Mononuclear cell (primary cell): ENCODE measurements around the gene HACD3. TPM values are rescaled to one million over a fixed set of nuclear protein-coding genes. Genes with fewer than 3 reads are reported as not detected.
"Not testable (repeated sequence)": the region's sequence is repeated elsewhere in the genome, so short reads cannot be mapped to it uniquely, and the experiment has no call there.

Experiments
- H3K27me3 ChIP-seq: 2 replicates; pipeline ENCODE4 v1.6.0; 2011; ENCODE audit warnings: low read length, control low read depth; ENCODE audit not compliant: insufficient read depth
- H3K4me1 ChIP-seq: 2 replicates; pipeline ENCODE4 v1.5.1; 2011; ENCODE audit warnings: mild to moderate bottlenecking, low read length, control low read depth; ENCODE audit not compliant: insufficient read depth
- H3K4me3 ChIP-seq: 2 replicates; pipeline ENCODE4 v1.5.1; 2011; ENCODE audit warnings: mild to moderate bottlenecking, low read length, moderate library complexity
- H3K9me3 ChIP-seq: 2 replicates; pipeline ENCODE4 v1.5.1; 2011; ENCODE audit warnings: low read depth, mild to moderate bottlenecking, control low read depth, low read length
- total RNA-seq: library from RNA; depleted of rRNA; stranded (reverse); fragments of >200 nt; gene quantifications from one replicate; pipeline ENCODE4 v1.2.3, GENCODE V29; 2012

Gene HACD3
- total RNA-seq, 1 donor: 13.9 TPM

- Histone ChIP-seq H3K4me3 (no peak overlapping the region), H3K9me3 (no peaks in the 10 kb centered on the region)
These were observed 2.4 kb downstream of the HACD3 start for GRCh38 chr15:65532738-65533051.

GRCh38 chr15:65533057-65533756 is 2.9 kb downstream of the HACD3 start:
- Histone ChIP-seq H3K9me3 (no peaks in the 10 kb centered on the region), H3K27me3 (no peaks in the 10 kb centered on the region), H3K4me1 (peaks cover 14% of the 10 kb centered on the region), H3K4me3 (no peak overlapping the region)

More at GRCh38 chr15:65532738-65533051, 2.4 kb downstream of the HACD3 start:
- Histone ChIP-seq H3K27me3 (no peaks in the 10 kb centered on the region), H3K4me1 (peaks cover 14% of the 10 kb centered on the region)

- H3K27me3 ChIP-seq: no peaks in the 10 kb centered on the region
- H3K4me1 ChIP-seq: peaks cover 9% of the 10 kb centered on the region
- H3K4me3 ChIP-seq: no peak overlapping the region
- H3K9me3 ChIP-seq: no peaks in the 10 kb centered on the region
These were observed 4.9 kb downstream of the HACD3 start for GRCh38 chr15:65535192-65535591.

GRCh38 chr15:65540314-65540713 is 10.1 kb downstream of the HACD3 start:
- Histone ChIP-seq H3K9me3 (no peaks in the 10 kb centered on the region), H3K4me1 (no peaks in the 10 kb centered on the region), H3K4me3 (no peak overlapping the region), H3K27me3 (no peaks in the 10 kb centered on the region)

- Histone ChIP-seq H3K9me3 (no peaks in the 10 kb centered on the region), H3K4me1 (no peaks in the 10 kb centered on the region), H3K4me3 (no peak overlapping the region), H3K27me3 (no peaks in the 10 kb centered on the region)
These were observed 11.1 kb downstream of the HACD3 start for GRCh38 chr15:65541231-65541820.

- Histone ChIP-seq H3K9me3 (no peaks in the 10 kb centered on the region), H3K27me3 (no peaks in the 10 kb centered on the region), H3K4me1 (no peaks in the 10 kb centered on the region), H3K4me3 (no peak overlapping the region)
These were observed 17.6 kb downstream of the HACD3 start for GRCh38 chr15:65547841-65548240.

GRCh38 chr15:65549288-65549687 is 19.0 kb downstream of the HACD3 start:
- H3K27me3 ChIP-seq, H3K4me1 ChIP-seq, H3K9me3 ChIP-seq, H3K4me3 ChIP-seq: not testable (repeated sequence)

GRCh38 chr15:65550681-65551098 is 20.4 kb downstream of the HACD3 start:
- H3K4me1 ChIP-seq: no peaks in the 10 kb centered on the region
- H3K27me3 ChIP-seq: no peaks in the 10 kb centered on the region
- H3K4me3 ChIP-seq: no peak overlapping the region
- H3K9me3 ChIP-seq: no peaks in the 10 kb centered on the region

GRCh38 chr15:65551183-65551582 is 20.9 kb downstream of the HACD3 start:
- no peaks in the 10 kb centered on the region for H3K9me3 ChIP-seq
- H3K4me3 ChIP-seq: no peak overlapping the region
- no peaks in the 10 kb centered on the region for H3K4me1 ChIP-seq
- no peaks in the 10 kb centered on the region for H3K27me3 ChIP-seq

GRCh38 chr15:65552851-65553250 is 22.6 kb downstream of the HACD3 start:
- not testable (repeated sequence) for H3K9me3 ChIP-seq, H3K4me3 ChIP-seq, H3K27me3 ChIP-seq, H3K4me1 ChIP-seq

GRCh38 chr15:65553691-65554090 is 23.4 kb downstream of the HACD3 start:
- no peaks in the 10 kb centered on the region for H3K27me3 ChIP-seq
- no peak overlapping the region for H3K4me3 ChIP-seq
- H3K9me3 ChIP-seq: no peaks in the 10 kb centered on the region

GRCh38 chr15:65556622-65557021 is 26.4 kb downstream of the HACD3 start:
- Histone ChIP-seq H3K4me1 (no peaks in the 10 kb centered on the region), H3K4me3 (no peak overlapping the region), H3K27me3 (no peaks in the 10 kb centered on the region), H3K9me3 (no peaks in the 10 kb centered on the region)

More at GRCh38 chr15:65553691-65554090, 23.4 kb downstream of the HACD3 start:
- no peaks in the 10 kb centered on the region for H3K4me1 ChIP-seq

GRCh38 chr15:65558336-65558735 is 28.1 kb downstream of the HACD3 start:
- H3K9me3 ChIP-seq: no peaks in the 10 kb centered on the region
- no peaks in the 10 kb centered on the region for H3K27me3 ChIP-seq
- no peaks in the 10 kb centered on the region for H3K4me1 ChIP-seq
- H3K4me3 ChIP-seq: no peak overlapping the region

- no peaks in the 10 kb centered on the region for H3K27me3 ChIP-seq
- H3K9me3 ChIP-seq: no peaks in the 10 kb centered on the region
- H3K4me1 ChIP-seq: no peaks in the 10 kb centered on the region
- no peak overlapping the region for H3K4me3 ChIP-seq
These were observed 28.9 kb downstream of the HACD3 start for GRCh38 chr15:65558997-65559760.

GRCh38 chr15:65559941-65560340 is 29.7 kb downstream of the HACD3 start:
- Histone ChIP-seq H3K9me3 (no peaks in the 10 kb centered on the region), H3K27me3 (no peaks in the 10 kb centered on the region), H3K4me3 (no peak overlapping the region), H3K4me1 (no peaks in the 10 kb centered on the region)
